Chondrocyte (in vitro differentiated cells): ENCODE data around the gene OR5B12. TPM values are rescaled to one million over a fixed set of nuclear protein-coding genes. Genes with fewer than 3 reads are reported as not detected.

ENCODE experiments used
- DNase-seq: peaks from one replicate; pipeline ENCODE4 v3.0.0; 2021; ENCODE audit warnings: mixed read lengths, low spot score
- H3K27ac Mint-ChIP-seq: one replicate; pipeline ENCODE4 v1.8.0; 2021; ENCODE audit warnings: mild to moderate bottlenecking, moderate library complexity, mixed read lengths; ENCODE audit not compliant: unreplicated experiment
- H3K27me3 Mint-ChIP-seq: 2 replicates; pipeline ENCODE4 v1.8.0; 2021; ENCODE audit warnings: low read depth, mixed read lengths
- H3K36me3 Mint-ChIP-seq: 2 replicates; pipeline ENCODE4 v1.8.0; 2021; ENCODE audit warnings: low read depth, mixed read lengths
- H3K4me1 Mint-ChIP-seq: 2 replicates; pipeline ENCODE4 v1.8.0; 2021; ENCODE audit warnings: low read depth, mild to moderate bottlenecking, mixed read lengths
- H3K4me3 Mint-ChIP-seq: one replicate; pipeline ENCODE4 v1.8.0; 2021; ENCODE audit warnings: mild to moderate bottlenecking, moderate library complexity, mixed read lengths; ENCODE audit not compliant: unreplicated experiment
- H3K9me3 Mint-ChIP-seq: 2 replicates; pipeline ENCODE4 v1.8.0; 2021; ENCODE audit warnings: low read depth, mixed read lengths
- CTCF ChIP-seq: fragments of 200-600 bp; sonication (generic); IDR thresholded peaks from 2 replicates; pipeline ENCODE4 v1.5.0; 2021; ENCODE audit warnings: antibody characterized with exemption, mild to moderate bottlenecking, moderate library complexity
- total RNA-seq: library from RNA; stranded (reverse); gene quantifications from 3 replicates; pipeline ENCODE4 v1.2.1, GENCODE V29; 2021

OR5B12 gene
- total RNA-seq, 1 donor from 2014 or later = not detected

DNA sequence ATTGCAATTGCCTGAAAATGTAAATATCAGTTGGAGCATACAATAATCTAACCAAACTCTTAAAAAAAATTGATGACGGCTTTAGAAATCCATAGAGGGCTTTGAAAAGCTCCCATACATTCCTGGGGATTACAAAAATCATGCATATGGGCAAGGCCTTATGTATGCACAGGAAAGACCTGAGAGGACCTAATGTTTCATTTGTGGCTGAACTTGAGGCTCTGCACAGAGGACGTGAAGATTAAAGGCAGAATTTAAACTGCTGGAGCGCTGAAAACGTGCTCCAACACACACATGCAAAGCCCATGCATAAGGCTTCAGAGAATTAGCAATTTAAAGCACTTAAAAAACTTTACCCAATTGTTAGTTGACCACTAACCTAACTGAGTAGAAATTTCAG, 3.5 kb downstream of the OR5B12 start:
- Mint-ChIP-seq H3K4me3 (no peak overlapping the region), H3K9me3 (peaks cover 14% of the 10 kb centered on the region)
- no peak for TF ChIP-seq CTCF

GRCh38 chr11:58434217-58434616, 7.8 kb downstream of the OR5B12 start:
- Mint-ChIP-seq H3K4me1 (no peaks in the 10 kb centered on the region), H3K36me3 (no peaks in the 10 kb centered on the region), H3K27ac (no peak overlapping the region), H3K27me3 (peaks cover 14% of the 10 kb centered on the region), H3K4me3 (no peak overlapping the region), H3K9me3 (peaks cover 16% of the 10 kb centered on the region)
- no peak for DNase-seq
- no peak for TF ChIP-seq CTCF

More for the DNA sequence above, 3.5 kb downstream of the OR5B12 start:
- Mint-ChIP-seq H3K36me3 (no peaks in the 10 kb centered on the region), H3K27ac (no peak overlapping the region), H3K27me3 (peaks cover 17% of the 10 kb centered on the region), H3K4me1 (no peaks in the 10 kb centered on the region)
- DNase-seq = no peak

GRCh38 chr11:58433638-58434203, 8.3 kb downstream of the OR5B12 start:
- peaks cover 2% of the 10 kb centered on the region for H3K36me3 Mint-ChIP-seq
- no peak overlapping the region for H3K4me3 Mint-ChIP-seq
- no peak for TF ChIP-seq CTCF

GRCh38 chr11:58429273-58429672, 12.8 kb downstream of the OR5B12 start:
- no peak for TF ChIP-seq CTCF
- H3K27ac Mint-ChIP-seq = no peak overlapping the region
- peaks cover 2% of the 10 kb centered on the region for H3K36me3 Mint-ChIP-seq
- peaks cover 11% of the 10 kb centered on the region for H3K9me3 Mint-ChIP-seq
- no peak for DNase-seq
- no peak overlapping the region for H3K4me3 Mint-ChIP-seq
- no peaks in the 10 kb centered on the region for H3K4me1 Mint-ChIP-seq
- H3K27me3 Mint-ChIP-seq = peaks cover 37% of the 10 kb centered on the region

More at GRCh38 chr11:58433638-58434203, 8.3 kb downstream of the OR5B12 start:
- H3K27ac Mint-ChIP-seq = no peak overlapping the region
- DNase-seq = no peak
- peaks cover 19% of the 10 kb centered on the region for H3K9me3 Mint-ChIP-seq
- no peaks in the 10 kb centered on the region for H3K4me1 Mint-ChIP-seq
- peaks cover 17% of the 10 kb centered on the region for H3K27me3 Mint-ChIP-seq

DNA sequence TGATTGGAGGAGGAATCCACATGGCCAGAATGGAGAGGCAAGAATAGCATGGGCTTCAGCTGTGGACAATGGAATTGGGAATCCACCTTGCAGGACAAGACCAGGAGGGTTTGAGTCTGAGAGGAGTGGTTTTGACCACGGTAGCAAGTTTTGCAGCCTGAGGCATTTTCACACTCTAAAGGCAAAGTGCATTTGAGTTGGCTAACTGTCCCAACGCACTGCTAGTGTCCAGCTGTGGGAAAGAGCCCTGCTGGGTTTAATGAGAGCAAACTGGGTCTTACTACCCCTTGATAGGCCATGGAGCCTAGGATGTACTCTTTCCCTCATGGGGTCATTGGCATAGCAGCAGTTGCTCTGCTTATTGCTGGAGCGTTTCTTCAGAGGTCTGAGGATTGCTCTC, 14.0 kb downstream of the OR5B12 start, which contains the start of gene OR5B2:
Gene OR5B2, minus strand, starts transcription at position 101 of the 400 bp plus-strand sequence. CDS start 4,860 bp downstream, outside the sequence.
- Mint-ChIP-seq H3K27ac (no peak within 1 kb of the TSS), H3K4me3 (no peak within 1 kb of the TSS), H3K4me1 (no peaks in the 10 kb centered on the region), H3K9me3 (peaks cover 11% of the 10 kb centered on the region), H3K27me3 (peaks cover 41% of the 10 kb centered on the region), H3K36me3 (peaks cover 2% of the 10 kb centered on the region)
- no peak for TF ChIP-seq CTCF
- no peak for DNase-seq
